Putamen (tissue), 1 donor: ENCODE measurements around the gene KLK3.

Experiments
- DNase-seq: peaks from one replicate; pipeline ENCODE4 v3.0.0-alpha.2; 2016; ENCODE audit warnings: low spot score

KLK3 gene

GRCh38 chr19:50831026-50831396 lies 23.7 kb upstream of the KLK3 start:
- no peak for DNase-seq

DNA sequence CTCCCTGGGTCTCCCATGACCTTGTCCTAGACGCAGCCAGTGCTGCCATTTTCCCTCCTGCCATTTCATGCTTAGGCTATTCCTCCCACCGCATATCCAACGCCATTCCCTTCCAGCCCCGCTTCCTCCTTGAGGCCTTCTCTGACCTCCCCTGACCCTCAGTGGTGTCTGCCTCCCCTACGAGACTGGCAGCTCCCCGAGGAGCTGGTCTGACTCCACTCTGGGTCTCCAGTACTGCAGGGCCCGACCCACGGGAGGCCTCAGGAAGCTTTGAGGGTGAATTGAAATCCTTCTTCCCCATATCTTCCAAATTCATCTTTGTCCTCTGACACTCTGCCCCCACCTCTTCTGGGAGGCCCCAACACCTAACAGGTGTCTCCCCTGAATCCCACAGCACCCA lies 22.0 kb upstream of the KLK3 start:
- no peak for DNase-seq

DNA sequence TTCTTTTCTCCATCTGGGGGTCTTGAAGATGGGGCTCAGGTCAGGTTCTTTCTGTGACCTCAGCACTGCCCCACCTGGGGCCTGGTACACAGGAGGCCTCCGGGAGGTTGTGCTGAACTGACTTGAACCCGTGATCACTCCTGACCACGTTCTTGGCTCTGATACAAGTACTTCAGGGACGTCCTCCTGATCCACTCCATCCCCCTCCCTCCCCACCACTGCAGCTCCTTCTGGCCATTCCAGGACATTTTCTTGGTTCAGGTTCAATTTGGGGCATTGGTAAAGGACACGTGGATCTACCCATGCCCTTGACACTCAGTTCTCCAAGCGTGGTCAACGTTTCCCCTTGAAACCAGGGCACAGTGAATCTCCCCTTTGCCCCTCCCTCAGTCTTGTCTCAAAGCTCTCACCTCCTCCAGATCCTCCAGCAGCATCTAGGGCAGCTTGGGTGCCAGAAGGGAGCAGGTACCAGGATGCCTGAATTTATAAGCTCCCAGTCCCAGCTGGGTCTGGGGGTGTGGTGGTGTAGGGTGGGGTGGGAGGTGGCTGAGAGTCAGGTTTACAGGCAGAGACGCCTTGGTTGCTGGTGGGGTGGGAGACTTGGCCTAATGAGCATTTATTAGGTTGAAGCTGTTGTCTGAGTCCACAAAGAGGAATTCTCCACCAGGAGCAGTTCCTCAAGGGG lies 21.5 kb upstream of the KLK3 start, which contains the start of gene KLK15:
KLK15 (minus strand) TSS at position 458 of the 685 bp plus-strand sequence. CDS start 2,082 bp downstream, outside the sequence.
- no peak for DNase-seq

- no peak for DNase-seq
These were observed 20.9 kb upstream of the KLK3 start for GRCh38 chr19:50833802-50834167.

DNA sequence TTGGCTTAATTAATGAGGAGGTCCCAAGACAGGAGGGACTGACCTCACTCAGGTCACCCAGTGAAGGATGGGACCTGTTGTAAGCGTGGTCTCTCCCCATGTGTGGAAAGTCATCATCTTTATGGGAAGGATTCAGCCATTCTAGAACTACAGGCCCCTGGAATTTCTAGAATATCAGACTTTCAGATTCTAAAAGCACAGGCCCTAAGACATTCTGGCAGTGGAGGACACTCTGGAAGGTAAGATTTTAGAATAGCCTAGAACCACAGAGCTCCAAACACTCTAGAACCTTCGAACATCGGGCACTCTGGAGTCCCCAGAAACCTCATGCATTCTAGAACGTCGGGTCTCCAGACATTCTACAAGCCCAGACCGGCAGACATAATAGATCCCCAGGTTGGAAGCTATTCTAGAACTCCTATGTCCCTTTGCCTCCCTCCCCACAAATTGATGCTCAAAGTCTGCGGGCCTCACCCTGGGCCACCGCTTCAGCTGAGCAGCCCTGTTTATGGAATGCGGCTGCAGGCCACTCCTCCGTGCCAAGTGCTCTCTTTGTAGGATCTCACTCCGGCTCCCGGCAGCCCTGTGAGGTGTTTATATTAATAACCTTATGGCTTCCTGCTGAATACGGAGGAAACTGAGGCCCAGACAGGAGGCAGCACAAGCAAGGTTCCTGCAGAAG lies 19.5 kb upstream of the KLK3 start:
- no peak for DNase-seq

DNA sequence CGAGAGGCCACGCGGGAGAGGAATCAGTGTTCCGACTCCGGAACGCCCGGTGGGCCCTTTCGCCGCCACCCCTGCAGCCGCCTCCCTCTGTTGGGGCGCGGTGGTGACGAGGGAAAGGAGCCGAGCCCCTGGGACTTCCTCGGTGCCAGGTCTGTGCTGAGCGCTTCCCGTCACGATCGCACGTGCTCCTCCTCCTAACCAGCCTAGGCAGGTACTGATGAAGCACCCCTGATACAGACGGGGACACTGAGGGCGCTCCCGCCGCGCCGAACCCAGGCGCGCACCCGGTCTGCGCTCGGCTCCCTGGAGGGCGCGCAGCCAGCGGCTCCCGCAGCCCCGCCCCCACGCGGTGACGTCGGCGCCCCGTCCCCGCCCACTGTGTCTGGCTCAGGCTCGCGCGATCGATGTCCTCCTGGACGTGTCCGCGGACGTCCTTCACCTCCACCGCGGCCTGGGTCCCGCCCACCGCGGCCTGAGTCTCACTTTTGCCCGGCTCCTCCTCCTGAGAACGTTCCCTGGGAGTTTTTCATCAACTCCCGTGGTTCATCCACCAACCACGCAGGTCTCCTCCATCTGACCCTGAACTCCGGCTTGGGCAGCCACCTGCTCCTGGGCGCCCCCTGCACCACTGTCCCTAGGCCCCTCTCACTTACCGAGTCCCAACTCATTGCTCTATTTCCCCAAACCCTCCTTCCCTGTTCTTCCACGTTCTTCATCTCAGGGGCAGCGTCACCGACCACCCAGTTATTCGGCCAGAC lies 18.8 kb upstream of the KLK3 start:
- DNase-seq: peak; percentile 21

DNA sequence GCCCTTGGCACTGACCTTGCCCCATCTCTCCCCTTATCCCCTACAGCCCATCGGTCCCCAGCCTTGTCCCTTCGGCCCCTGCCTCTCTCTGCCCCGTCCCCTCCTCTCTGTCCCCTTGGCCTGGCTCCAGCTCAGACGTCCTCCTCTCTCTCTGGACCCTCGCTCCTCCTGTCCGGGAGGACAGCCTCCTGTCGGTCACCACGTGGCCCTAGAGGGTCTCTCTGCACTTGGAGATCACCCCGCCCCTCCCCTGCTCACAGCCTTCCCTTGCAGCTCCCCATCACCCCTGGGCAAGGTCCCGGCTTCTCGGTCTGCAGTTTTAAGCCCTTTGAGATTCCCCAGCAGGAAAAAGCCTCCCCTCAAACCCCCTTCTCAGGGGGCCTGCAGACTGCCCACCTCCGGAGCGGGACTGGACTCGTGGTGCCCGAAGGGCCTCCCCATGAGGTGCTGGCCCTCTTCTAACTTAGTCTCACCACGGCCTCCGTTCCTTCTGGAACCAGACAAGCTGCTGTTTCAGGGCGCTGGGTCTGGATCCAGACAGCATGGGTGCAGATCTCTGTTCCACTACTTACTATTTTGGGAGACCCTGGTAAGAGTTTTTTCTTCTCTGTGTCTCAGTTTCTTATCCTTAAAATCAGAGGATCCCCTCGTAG lies 18.0 kb upstream of the KLK3 start:
- DNase-seq: no peak

- no peak for DNase-seq
These were observed 17.4 kb upstream of the KLK3 start for GRCh38 chr19:50837300-50837699.

GRCh38 chr19:50838239-50838638 lies 16.5 kb upstream of the KLK3 start:
- DNase-seq: no peak

GRCh38 chr19:50839712-50840655 lies 14.7 kb upstream of the KLK3 start:
- no peak for DNase-seq

DNA sequence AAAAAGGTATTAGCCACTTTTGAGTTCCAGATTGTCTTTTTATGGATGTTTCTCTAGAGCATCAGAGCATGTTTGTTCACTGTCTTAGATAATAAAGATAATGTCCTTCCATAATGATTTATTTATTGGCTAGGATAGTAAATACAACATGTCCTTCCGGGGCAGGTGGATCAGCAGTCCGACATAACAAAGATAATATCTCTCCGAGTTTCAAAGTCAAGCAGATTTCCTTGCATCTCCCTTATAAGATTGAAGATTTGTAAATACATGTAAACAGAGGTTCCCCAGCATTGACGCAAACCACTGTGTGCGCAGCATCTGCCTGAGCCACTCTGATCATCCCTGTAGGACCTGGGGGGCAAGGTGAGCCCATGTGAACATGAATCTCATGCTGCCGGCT lies 12.6 kb upstream of the KLK3 start:
- no peak for DNase-seq

GRCh38 chr19:50843205-50843604 lies 11.5 kb upstream of the KLK3 start:
- no peak for DNase-seq

DNA sequence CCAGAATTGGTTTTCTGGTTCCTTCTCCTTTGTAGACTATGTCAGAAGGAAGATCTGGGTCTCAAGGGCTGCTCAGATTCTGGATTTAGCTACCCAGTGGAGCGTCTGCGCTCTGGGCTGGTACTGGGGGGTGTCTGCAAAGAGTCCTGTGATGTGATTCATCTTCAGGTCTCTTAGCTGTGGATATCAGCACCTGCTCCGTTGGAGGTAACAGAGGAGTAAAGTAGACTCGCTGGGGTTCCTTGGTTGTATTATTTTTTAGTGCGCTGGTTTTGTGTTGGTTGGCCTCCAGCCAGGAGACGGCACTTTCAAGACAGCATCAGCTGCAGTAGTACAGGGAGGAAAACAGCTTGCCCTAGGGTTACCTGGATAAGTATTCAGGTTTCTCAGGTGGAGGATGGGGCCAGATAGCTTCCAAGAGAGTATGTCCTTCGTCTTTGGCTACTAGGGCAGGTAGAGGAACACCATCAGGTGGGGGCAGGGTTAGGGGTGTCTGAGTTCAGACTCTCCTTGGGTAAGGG lies 11.0 kb upstream of the KLK3 start:
- DNase-seq: no peak

DNA sequence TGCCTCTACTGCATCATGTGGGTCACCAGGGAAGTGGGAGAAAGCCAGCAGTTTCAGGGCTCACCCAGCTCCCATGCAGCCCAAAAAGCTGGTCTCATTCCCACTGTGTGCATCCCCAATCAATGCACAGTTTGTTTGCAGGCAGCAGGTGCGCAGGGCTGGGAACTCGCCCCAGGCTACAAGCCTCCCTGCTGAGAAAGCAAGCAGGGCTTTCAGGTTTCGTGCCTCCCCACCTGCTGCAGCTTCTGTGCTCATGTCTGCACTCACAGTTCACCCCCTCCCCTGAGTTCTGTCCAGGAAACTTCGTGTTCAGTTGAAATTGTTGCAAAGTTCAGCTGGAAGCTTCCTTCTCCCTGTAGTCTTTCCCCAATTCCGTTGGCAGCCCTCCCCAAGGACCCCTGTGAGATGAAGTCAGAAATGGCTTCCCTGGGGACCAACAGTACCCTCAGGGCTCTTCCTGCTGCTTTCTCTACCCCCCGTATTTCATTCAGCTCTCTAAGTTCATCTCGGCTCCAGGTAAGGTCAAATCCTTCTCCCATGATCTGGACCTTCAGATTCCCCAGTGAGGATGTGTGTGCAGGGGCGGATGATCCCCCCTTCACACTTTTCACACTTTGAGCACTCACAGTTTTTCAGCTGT lies 10.3 kb upstream of the KLK3 start:
- DNase-seq: no peak

DNA sequence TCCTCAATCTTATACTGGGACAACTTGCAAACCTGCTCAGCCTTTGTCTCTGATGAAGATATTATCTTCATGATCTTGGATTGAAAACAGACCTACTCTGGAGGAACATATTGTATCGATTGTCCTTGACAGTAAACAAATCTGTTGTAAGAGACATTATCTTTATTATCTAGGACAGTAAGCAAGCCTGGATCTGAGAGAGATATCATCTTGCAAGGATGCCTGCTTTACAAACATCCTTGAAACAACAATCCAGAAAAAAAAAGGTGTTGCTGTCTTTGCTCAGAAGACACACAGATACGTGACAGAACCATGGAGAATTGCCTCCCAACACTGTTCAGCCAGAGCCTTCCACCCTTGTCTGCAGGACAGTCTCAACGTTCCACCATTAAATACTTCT lies 4.0 kb upstream of the KLK3 start:
- DNase-seq: no peak

GRCh38 chr19:50851620-50852019 lies 3.1 kb upstream of the KLK3 start:
- no peak for DNase-seq

DNA sequence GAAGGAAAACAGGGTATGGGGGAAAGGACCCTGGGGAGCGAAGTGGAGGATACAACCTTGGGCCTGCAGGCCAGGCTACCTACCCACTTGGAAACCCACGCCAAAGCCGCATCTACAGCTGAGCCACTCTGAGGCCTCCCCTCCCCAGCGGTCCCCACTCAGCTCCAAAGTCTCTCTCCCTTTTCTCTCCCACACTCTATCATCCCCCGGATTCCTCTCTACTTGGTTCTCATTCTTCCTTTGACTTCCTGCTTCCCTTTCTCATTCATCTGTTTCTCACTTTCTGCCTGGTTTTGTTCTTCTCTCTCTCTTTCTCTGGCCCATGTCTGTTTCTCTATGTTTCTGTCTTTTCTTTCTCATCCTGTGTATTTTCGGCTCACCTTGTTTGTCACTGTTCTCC lies 2.7 kb downstream of the KLK3 start:
- DNase-seq: no peak

DNA sequence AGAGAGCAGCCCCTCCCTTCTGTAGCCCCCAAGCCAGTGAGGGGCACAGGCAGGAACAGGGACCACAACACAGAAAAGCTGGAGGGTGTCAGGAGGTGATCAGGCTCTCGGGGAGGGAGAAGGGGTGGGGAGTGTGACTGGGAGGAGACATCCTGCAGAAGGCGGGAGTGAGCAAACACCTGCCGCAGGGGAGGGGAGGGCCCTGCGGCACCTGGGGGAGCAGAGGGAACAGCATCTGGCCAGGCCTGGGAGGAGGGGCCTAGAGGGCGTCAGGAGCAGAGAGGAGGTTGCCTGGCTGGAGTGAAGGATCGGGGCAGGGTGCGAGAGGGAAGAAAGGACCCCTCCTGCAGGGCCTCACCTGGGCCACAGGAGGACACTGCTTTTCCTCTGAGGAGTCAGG lies 4.2 kb downstream of the KLK3 start:
- no peak for DNase-seq

DNA sequence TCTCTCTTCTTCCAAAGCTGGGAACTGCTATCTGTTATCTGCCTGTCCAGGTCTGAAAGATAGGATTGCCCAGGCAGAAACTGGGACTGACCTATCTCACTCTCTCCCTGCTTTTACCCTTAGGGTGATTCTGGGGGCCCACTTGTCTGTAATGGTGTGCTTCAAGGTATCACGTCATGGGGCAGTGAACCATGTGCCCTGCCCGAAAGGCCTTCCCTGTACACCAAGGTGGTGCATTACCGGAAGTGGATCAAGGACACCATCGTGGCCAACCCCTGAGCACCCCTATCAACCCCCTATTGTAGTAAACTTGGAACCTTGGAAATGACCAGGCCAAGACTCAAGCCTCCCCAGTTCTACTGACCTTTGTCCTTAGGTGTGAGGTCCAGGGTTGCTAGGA lies 5.1 kb downstream of the KLK3 start:
- DNase-seq: no peak

DNA sequence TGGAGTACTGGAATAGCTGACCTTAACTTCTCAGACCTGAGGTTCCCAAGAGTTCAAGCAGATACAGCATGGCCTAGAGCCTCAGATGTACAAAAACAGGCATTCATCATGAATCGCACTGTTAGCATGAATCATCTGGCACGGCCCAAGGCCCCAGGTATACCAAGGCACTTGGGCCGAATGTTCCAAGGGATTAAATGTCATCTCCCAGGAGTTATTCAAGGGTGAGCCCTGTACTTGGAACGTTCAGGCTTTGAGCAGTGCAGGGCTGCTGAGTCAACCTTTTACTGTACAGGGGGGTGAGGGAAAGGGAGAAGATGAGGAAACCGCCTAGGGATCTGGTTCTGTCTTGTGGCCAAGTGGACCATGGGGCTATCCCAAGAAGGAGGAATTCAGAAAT lies 6.3 kb downstream of the KLK3 start:
- no peak for DNase-seq
